Activated naive CD4-positive, alpha-beta T cell treated with Interleukin-2 at 50 U/mL for 16 hours (primary cell): ENCODE data around the gene ZNF831.

Experiments used
- DNase-seq: peaks from one replicate; pipeline ENCODE4 v3.0.0-alpha.2; 2020

Gene ZNF831

GRCh38 chr20:59141818-59142581, 21.6 kb upstream of the ZNF831 start:
- DNase-seq: no peak

GRCh38 chr20:59143326-59143725, 20.3 kb upstream of the ZNF831 start:
- no peak for DNase-seq

GRCh38 chr20:59144179-59144830, 19.3 kb upstream of the ZNF831 start:
- peak; percentile 54 for DNase-seq

- DNase-seq: no peak
Observed at GRCh38 chr20:59144831-59145196, 18.8 kb upstream of the ZNF831 start.

GRCh38 chr20:59145247-59145923, 18.2 kb upstream of the ZNF831 start:
- DNase-seq: no peak

GRCh38 chr20:59145924-59146779, 17.5 kb upstream of the ZNF831 start:
- DNase-seq: peak; percentile 79

- no peak for DNase-seq
Observed at GRCh38 chr20:59146780-59147565, 16.6 kb upstream of the ZNF831 start.

GRCh38 chr20:59147586-59147985, 16.0 kb upstream of the ZNF831 start:
- no peak for DNase-seq

GRCh38 chr20:59148701-59149493, 14.7 kb upstream of the ZNF831 start:
- no peak for DNase-seq

GRCh38 chr20:59149678-59150504, 13.7 kb upstream of the ZNF831 start:
- DNase-seq: peak; percentile 69

- no peak for DNase-seq
Observed at GRCh38 chr20:59150821-59151251, 12.8 kb upstream of the ZNF831 start.

- DNase-seq: no peak
Observed at GRCh38 chr20:59151391-59151790, 12.2 kb upstream of the ZNF831 start.

- peak; percentile 65 for DNase-seq
Observed at GRCh38 chr20:59151820-59152219, 11.8 kb upstream of the ZNF831 start.

- no peak for DNase-seq
Observed at GRCh38 chr20:59152559-59153354, 10.9 kb upstream of the ZNF831 start.

- no peak for DNase-seq
Observed at GRCh38 chr20:59153355-59153681, 10.3 kb upstream of the ZNF831 start.

- DNase-seq: no peak
Observed at GRCh38 chr20:59153832-59154231, 9.8 kb upstream of the ZNF831 start.

GRCh38 chr20:59154317-59155013, 9.2 kb upstream of the ZNF831 start:
- no peak for DNase-seq

GRCh38 chr20:59157064-59157463, 6.6 kb upstream of the ZNF831 start:
- DNase-seq: peak; percentile 27

GRCh38 chr20:59157531-59157930, 6.1 kb upstream of the ZNF831 start:
- no peak for DNase-seq
